Ammon's horn (tissue), 1 donor: Measurements from ENCODE around the gene NT5DC3.
"Not testable (repeated sequence)": the region's sequence is repeated elsewhere in the genome, so short reads cannot be mapped to it uniquely, and the experiment has no call there.

Experiments
- DNase-seq: peaks from one replicate; pipeline ENCODE4 v3.0.0-alpha.2; 2016; ENCODE audit warnings: low spot score

The NT5DC3 gene

DNA sequence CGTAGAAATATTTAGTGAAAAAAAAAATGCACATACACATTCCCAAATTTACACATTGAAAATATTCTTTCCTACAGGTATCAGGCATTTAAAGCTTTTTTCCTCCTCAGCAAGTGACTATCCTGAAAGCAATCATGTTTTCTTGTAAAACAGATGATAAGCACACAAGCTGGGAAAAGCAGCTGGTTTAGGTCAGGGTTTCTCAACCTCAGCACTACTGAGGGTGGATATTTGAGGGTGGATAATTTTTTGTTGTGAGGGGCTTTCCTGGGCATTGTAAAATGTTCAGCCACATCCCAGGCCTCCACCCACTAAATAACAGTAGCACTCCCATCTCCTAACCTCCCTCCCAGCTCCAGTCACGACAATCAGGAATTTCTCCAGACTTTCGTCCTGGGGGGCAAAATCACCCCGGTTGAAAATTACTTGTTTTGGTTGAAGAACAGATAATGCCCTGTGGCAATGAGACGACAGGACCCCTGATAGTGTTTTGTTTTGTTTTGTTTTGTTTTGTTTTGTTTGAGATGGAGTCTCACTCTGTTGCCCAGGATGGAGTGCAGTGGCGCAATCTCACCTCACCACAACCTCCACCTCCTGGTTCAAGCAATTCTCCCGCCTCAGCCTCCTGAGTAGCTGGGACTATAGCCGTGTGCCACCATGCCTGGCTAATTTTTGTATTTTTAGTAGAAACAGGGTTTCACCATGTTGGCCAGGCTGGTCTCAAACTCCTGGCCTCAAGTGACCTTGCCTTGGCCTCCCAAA lies 15.0 kb upstream of the NT5DC3 start:
- no peak for DNase-seq

DNA sequence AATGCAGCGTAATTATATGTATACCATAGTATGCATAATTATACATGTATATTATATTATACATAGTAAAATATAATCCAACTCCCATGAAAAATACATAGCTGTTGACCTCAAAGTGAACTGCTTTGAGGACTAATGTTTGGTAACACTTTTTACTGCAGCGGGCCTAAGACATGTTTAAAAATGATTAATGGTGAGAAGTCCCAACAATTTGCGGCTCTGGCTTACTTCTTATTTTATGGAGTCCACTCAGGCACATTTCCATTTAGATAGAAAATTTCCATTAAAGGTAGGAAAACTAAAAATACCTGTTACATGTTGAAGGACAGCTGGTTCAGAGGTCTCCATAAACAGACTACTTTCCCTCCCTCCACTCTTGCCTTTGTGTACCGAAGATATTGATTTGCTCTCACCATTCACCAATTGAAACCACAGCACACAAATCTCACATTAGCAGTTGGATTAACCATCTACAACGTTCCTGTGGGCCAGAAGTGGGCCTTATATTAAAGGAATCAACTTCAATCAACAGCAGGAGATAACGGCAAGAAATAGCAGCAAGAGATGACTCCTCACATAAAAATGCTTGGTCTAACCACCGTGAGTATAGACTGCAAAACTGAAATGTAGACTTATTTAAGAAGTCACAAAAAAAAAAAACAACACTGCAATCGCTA lies 14.1 kb upstream of the NT5DC3 start:
- no peak for DNase-seq

DNA sequence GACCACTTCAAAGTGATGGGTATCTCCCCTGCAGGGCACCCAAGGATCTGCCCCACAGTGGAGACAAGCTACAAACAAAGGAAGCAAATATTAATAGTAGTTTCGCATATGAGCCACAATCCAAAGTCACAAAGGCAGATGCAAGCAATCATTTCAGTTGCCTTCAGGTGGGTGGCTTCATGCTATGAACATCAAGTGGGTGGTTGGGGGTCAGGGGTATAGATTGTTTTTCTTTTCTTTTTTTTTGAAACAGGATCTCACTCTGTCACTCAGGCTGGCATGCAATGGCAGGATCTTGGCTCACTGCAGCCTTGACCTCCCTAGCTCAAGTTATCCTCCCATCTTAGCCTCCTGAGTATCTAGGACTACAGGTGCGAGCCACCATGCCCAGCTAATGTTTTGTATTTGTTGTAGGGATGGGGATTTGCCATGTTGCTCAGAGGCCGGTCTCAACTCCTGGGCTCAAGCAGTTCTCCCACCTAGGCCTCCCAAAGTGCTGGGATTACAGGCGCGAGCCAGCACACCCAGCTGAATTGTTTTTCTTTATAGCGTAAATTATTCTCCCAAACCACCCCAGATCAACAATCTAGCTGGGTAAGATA lies 13.4 kb upstream of the NT5DC3 start:
- no peak for DNase-seq

DNA sequence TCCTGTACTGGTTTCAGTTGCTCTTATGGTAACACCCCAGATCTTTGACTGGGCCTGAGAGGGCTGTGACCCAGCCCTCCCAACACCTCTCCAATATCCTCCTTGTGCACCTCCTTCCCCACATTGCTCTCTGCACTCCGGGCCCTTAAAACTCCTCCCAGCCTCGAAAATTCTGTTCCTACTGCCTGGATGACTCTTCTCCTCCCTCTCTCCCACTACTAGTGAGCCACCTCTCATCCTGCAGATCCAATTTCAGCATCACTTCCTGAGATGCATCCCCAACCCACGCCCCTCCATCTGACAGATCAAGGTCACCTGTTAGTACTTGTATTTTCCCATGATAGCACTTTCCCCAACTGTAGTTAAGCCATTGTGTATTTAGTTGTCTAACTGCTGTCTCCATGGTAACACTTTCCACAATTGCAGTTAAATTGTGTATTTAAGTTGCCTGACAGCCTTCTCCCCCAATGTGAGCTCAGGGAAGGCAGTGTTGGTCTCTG lies 11.5 kb upstream of the NT5DC3 start:
- DNase-seq, result peak; percentile 28

DNA sequence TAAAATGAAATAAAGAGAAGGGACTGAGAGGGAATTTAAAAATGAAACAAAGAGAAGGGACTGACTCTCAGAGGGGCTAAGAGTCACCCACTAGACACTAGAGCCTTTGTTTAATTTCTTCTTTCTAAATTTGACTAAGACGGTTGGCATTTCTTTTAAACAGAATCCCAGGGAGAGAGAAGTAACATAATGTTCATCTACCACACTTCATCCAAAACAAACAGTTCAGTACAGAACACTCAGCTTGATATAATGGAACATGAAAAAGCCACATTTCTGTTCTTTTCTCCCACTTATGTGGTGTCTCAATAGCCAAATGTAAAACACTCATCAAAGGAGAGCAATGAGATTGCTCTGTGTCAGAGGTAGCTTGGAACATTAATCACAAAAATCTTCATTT lies 10.1 kb upstream of the NT5DC3 start:
- DNase-seq, result no peak

DNA sequence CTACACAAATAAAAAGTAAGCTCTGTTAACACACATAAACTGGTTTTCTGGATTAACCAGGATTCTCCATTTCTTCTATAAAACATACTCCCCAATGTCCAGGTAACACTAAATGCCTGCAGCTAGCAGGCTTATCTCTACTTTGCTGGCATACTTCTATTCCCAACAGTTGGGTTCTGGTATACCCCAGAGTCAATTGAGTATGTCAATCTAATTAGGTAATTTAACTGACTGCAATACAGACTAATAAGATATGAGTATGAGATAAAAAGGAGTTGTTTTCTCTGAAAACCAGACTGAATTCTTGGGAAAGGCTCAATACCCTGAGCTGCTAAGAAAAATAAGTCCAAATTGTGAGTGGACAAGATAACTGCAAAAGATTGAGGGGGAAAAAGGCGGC lies 9.4 kb upstream of the NT5DC3 start:
- DNase-seq, result no peak

DNA sequence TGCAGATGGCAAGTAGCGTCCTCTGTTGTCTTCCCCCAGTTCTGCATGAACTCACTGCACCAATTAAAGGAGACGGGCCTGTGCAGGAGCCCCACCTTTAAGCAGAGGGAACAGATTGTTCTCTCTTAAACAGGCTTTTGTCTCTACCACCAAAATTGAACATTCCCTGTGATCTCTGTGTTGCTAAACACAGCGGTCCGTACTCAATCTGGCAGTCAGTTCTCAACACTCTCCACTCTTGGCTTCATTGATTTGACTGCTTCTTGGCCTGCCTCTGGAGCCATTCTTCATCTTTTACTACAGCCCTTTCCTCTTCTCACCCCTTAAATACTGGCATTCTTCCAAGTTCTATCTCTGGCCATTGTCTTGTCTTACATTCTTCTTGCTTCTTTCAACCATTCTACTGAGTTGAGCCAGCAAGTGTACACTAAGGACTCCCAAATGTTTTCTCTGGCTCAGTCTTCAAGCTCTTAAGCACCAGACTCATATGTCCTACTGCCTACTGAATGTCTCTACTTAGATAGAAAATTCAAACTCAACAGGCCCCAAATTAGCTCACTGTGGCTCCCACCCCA lies 8.0 kb upstream of the NT5DC3 start:
- DNase-seq, result no peak

DNA sequence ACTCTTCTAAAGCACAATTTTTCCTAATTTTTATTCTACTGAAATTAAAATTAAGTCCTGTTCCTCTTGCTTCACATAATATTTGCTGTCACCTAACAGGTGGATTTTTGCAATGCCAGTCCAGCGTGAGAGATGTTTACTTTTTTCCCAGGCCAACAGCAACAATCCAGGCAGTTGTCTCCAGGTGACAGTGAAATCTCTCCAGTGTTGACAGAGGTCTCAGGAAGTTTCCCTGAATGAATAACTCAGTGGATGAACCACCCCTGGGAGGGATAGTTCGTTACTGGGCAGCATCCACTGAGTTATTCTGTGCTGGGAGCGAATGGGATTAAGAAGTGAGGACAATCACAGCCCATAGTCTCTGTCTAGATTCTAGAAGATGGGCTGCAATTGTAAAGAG lies 7.1 kb upstream of the NT5DC3 start:
- DNase-seq, result no peak

DNA sequence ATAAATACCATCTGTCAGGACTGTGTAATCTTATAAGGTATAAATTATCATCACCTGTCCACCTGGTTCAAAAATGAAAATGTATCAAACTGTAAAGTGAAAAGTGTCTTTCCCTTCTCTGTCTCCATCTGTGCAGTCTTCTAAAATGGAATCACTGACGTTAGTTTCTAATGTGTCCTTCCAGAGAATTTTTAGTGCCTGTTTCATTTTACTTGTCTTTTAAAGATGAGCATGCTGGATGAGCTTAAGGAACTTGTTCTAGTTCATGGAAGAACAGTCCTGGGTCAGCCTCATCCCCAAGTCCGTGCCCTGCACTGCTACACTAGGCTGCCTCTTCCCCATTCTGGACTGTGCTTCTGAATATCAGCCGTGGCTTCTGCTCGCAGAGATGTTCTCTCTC lies 5.4 kb upstream of the NT5DC3 start:
- DNase-seq, result no peak

DNA sequence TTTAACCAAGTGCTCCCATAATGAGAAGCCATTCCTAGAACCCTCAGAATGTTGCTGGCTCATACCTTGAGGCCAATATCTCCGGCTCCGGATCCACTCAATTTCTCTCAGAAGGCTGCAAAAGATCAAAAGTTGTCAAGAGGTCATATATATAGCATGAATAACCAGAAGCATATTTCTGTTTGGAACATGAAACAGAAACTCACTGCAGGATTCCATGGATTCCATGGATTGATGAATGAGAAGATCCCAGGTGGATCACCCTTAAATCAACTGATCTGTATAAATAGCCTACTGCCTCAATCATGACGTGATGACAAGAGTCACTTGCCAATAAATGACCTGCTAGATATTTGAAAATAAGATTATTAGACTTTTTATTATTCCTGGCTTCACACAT lies 3.3 kb upstream of the NT5DC3 start:
- no peak for DNase-seq

DNA sequence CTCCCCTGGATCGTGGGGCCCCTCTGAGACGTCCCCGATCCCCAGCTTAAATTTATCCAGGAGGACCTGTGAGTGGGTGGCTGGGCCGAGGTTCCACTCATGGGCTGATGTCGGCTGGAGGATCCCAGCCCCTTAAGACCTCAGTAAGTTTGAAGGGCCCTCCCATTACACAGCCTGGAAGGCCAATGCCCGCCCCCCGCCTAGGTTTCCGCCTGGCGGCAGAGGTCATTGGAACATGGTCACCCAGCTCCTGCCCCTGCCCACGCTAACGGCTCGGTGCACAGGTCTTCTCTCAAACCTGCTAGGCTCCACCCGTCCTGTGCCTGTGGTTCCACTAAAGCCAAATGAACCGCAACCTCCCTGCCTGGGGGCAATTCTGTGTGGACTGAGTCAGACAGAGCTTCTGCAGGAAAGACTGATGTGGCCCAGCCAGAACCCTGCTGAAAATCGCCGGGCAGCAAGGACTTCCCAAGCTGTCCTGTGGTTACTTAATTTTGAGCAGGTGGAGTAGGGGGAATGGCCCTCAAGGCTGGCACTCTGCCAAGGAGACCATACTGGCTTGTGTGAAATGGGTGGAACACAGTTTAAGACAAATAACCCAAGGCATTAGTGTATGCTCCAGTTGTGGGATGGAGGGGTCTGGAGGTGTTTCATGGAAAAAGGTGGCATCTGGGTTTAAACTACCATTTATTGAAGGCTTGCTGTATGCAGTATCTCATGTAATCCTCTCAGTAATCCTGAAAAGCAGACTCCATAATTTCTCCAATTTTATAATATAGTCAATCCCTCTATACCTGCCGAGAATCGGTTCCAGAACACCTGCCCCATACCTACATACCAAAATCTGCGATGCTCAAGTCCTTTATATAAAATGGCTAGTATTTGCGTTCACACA lies 903 bp upstream of the NT5DC3 start:
- peak; percentile 20 for DNase-seq

DNA sequence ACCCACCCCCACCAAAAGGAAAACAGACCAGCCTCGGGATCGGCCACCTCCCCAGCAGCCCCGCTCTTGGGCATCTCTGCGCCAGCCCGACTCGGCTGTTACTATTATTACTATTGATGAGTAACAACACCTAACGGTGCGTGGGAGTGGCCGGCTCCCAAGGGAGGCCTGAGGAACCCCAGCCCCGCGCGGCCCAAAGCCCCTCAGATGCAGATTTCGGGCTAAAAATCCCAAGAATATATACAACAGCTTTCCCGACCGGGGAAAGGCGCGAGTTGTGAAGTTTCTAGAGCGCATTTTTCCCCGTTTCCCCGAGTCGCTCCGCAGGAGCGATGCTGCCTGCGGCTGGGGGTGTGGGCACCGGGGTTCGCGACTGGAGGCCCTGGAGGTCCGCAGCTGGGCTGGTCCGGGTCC lies 565 bp downstream of the NT5DC3 start:
- no peak for DNase-seq

DNA sequence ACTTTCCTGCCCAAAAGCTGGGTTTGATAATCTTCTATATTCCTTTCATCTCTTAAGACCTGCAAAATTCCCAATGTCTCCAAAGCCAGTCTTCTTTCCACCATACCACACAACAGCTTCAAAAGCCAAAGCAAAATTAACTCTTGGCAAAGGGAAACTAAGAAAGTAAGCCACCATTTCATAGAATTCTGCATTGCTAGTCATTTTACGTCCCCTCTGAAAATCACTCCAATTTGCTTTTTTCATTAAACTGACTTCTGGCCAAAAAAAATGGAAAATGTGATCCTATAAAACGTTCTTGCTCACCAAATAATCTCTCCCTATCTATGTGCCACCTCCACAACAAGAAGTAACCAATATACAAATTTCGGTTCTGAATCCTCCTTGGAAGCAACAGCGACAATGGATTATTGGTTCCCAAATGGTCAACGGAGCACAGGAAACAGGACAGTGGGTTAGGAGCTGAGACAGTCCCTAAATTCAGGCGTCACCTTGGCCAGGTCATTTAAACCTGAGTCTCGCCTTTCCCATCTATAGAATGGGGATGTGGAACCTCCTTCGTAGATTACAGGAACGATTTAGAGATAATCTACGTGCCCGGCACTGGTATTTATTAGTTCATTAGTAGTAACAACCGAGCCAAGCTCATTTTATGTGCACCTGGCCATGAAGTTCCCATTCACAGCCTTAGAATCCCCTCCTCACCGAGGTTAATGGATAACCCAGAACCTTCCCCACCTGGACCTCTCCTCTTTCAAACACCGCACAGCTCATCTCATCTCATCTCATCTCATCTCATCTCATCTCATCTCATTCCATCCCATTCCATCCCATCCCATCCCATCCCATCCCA lies 1.2 kb downstream of the NT5DC3 start:
- DNase-seq, result no peak

DNA sequence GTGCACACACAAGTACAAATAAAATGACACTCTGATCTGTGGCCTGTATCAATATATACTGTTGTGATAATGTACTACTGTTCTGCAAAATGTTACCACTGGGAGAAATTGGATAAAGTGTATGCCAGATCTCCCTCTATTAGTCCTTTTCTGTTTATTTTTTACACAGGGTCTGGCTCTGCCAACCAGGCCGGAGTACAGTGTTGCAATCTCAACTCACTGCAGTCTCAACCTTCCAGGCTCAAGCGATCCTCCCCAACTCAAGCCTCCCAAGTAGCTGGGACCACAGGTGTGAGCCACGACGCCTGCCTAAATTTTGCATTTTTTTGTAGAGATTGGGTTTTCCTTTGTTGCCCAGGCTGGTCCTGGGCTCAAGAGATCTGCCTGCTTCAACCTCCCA lies 1.9 kb downstream of the NT5DC3 start:
- no peak for DNase-seq

DNA sequence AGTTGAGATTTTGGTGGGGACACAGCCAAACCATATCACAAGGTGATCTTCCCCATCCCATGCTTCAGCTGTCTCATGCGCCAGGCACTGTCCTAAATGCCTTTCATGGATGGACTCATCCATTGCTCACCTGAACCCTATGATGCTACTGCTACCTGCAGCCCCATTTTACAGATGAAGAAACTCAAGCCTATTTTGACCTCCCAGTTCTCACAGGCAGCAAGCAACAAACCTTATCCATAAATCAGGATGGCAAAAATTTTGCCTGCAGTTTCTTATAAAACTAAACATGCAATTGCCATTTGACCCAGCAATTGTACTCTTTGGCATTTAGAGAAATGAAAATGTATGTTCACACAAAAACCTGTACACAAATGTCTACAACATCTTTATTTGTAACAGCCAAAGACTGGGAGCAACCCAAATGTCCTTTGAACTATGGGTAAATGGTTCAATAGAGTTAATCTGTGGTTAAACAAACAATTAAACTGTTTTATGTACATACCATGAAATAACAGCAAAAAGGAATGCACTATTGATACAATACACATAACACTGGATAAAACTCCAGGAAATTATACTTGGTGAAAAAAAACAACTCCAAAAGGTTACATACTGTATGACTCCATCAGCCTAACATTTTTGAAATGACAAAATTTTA lies 2.6 kb downstream of the NT5DC3 start:
- no peak for DNase-seq

DNA sequence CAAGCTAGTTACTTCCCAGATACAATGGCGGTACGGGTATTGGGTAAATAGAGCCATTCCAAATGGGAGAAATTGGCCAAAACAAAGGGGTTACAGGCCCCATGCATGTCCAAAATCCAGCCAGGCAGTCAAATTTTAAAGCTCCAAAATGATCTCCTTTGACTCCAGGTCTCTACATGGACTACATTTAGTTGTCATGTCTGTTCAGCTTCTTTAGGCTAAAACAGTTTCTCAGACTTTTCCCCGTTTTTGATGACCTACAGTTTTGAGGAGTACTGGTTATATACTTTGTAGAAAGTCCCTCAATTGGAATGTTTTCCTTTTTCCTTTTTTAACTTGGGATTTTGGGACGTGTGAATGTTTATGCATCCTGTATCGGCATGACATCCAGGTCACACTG lies 4.7 kb downstream of the NT5DC3 start:
- no peak for DNase-seq

DNA sequence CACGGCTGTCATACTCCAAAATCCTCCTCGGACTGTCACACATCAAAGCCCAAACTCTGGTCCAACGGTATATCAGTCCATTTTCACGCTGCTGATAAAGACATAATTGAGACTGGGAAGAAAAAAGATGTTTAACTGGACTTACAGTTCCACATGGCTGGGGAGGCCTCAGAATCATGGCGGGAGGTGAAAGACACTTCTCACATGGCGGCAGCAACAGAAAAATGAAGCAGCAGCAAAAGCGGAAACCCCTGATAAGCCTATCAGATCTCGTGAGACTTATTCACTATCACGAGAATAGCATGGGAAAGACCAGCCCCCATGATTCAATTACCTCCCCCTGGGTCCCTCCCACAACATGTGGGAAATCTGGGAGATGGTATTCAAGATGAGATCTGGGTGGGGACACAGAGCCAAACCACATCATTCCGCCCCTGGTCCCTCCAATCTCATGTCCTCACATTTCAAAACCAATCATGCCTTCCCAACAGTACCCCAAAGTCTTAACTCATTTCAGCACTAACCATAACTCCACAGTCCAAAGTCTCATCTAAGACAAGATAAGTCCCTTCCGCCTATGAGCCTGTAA lies 5.2 kb downstream of the NT5DC3 start:
- not testable (repeated sequence) for DNase-seq

DNA sequence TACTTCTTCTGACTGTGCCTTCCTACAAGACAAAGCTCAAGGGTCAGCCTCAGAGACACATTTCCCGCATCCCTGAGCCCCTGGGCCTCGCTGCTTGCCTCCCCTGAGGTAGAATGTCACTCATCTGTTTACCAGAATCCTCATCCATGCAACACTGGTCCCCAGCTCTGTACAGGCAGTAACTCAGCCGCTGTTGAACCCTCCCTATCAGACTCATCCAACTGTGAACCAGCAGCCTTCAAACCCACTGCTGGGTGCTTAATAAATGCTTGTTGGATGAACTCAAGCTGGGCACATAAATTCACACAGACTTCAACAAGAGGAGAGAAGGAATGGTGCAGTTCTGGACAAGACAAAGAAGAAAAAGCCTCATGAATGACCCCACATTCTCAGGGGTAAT lies 6.1 kb downstream of the NT5DC3 start:
- DNase-seq, result no peak

DNA sequence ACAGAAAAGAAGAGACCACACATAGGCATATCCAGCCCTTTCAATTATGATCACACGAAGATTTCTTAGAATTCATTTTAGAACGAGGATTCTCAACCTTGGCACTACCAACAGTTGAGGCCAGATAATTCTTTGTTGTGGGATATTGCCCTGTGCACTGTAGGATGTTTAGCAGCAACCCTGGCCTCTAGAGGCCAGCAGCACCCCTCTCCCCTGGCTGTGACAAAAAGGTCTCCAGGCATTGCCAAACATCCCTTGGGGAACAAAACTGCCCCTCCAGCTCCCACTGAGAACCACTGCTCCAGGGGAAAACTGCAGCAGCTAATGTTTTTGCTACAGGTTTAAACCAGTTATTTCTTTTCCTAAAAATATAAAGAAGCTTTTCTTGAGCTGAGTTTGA lies 7.1 kb downstream of the NT5DC3 start:
- no peak for DNase-seq
